BE2C (cell line): ENCODE measurements around the gene DUSP10.

Source experiments
- DNase-seq: peaks from one replicate; pipeline ENCODE4 v3.0.0-alpha.2; 2020
- H3K27me3 ChIP-seq: fragments of 250-450 bp; sonication (Bioruptor Pico); 2 replicates; pipeline ENCODE4 v1.5.1; 2020; ENCODE audit warnings: mild to moderate bottlenecking
- H3K36me3 ChIP-seq: fragments of 250-450 bp; sonication (Bioruptor Pico); 2 replicates; pipeline ENCODE4 v1.5.1; 2020; ENCODE audit warnings: mild to moderate bottlenecking
- H3K4me1 ChIP-seq: fragments of 250-450 bp; sonication (Bioruptor Pico); 2 replicates; pipeline ENCODE4 v1.5.1; 2020
- H3K4me3 ChIP-seq: 2 replicates; pipeline ENCODE4 v1.5.1; 2011; ENCODE audit warnings: low read depth, low read length
- H3K9me3 ChIP-seq: fragments of 250-450 bp; sonication (Bioruptor Pico); 2 replicates; pipeline ENCODE4 v1.5.1; 2020
- CTCF ChIP-seq: IDR thresholded peaks from 2 replicates; pipeline ENCODE4 v1.5.1; 2012; ENCODE audit warnings: mild to moderate bottlenecking, low read depth, low read length

The DUSP10 gene

GRCh38 chr1:221732052-221732451 lies 9.8 kb downstream of the DUSP10 start:
- Histone ChIP-seq H3K36me3 (peaks cover 30% of the 10 kb centered on the region), H3K9me3 (no peaks in the 10 kb centered on the region), H3K27me3 (no peaks in the 10 kb centered on the region), H3K4me3 (no peak overlapping the region), H3K4me1 (no peaks in the 10 kb centered on the region)
- no peak for DNase-seq
- TF ChIP-seq CTCF = no peak

- H3K36me3 ChIP-seq = peaks cover 26% of the 10 kb centered on the region; the same call in 1 of the 2 replicates
- DNase-seq = no peak
- no peaks in the 10 kb centered on the region for H3K27me3 ChIP-seq
- peaks cover 3% of the 10 kb centered on the region for H3K4me1 ChIP-seq
- no peak for TF ChIP-seq CTCF
- H3K9me3 ChIP-seq = no peaks in the 10 kb centered on the region
- H3K4me3 ChIP-seq = no peak overlapping the region
These were observed 12.0 kb downstream of the DUSP10 start for GRCh38 chr1:221729771-221730330.

- no peak for TF ChIP-seq CTCF
- peaks cover 29% of the 10 kb centered on the region for H3K36me3 ChIP-seq
- H3K4me1 ChIP-seq = peaks cover 3% of the 10 kb centered on the region
- peaks cover 6% of the 10 kb centered on the region for H3K9me3 ChIP-seq
- no peak for DNase-seq
- no peak overlapping the region for H3K4me3 ChIP-seq
- no peaks in the 10 kb centered on the region for H3K27me3 ChIP-seq
These were observed 13.8 kb downstream of the DUSP10 start for GRCh38 chr1:221728037-221728505.

- Histone ChIP-seq H3K4me1 (peaks cover 3% of the 10 kb centered on the region), H3K9me3 (peaks cover 6% of the 10 kb centered on the region), H3K36me3 (peaks cover 30% of the 10 kb centered on the region), H3K4me3 (no peak overlapping the region), H3K27me3 (no peaks in the 10 kb centered on the region)
- DNase-seq = no peak
- no peak for TF ChIP-seq CTCF
These were observed 14.5 kb downstream of the DUSP10 start for GRCh38 chr1:221727146-221728036.

- H3K36me3 ChIP-seq = peaks cover 30% of the 10 kb centered on the region
- no peaks in the 10 kb centered on the region for H3K27me3 ChIP-seq
- no peak for TF ChIP-seq CTCF
- H3K4me3 ChIP-seq = no peak overlapping the region
- peaks cover 6% of the 10 kb centered on the region for H3K9me3 ChIP-seq
- peaks cover 3% of the 10 kb centered on the region for H3K4me1 ChIP-seq
- no peak for DNase-seq
These were observed 15.9 kb downstream of the DUSP10 start for GRCh38 chr1:221725735-221726672.
